ENCODE results near the gene SLC25A23. TPM values are rescaled to one million over a fixed set of nuclear protein-coding genes. Genes with fewer than 3 reads are reported as not detected.

SLC25A23 gene
- total and polyA plus RNA-seq, 9 of the 15 experiments (the other 6 are each of a cell fraction or from before 2014, with no cell fraction given) = 6.1 to 72.0 (median 26.6) TPM

DNA sequence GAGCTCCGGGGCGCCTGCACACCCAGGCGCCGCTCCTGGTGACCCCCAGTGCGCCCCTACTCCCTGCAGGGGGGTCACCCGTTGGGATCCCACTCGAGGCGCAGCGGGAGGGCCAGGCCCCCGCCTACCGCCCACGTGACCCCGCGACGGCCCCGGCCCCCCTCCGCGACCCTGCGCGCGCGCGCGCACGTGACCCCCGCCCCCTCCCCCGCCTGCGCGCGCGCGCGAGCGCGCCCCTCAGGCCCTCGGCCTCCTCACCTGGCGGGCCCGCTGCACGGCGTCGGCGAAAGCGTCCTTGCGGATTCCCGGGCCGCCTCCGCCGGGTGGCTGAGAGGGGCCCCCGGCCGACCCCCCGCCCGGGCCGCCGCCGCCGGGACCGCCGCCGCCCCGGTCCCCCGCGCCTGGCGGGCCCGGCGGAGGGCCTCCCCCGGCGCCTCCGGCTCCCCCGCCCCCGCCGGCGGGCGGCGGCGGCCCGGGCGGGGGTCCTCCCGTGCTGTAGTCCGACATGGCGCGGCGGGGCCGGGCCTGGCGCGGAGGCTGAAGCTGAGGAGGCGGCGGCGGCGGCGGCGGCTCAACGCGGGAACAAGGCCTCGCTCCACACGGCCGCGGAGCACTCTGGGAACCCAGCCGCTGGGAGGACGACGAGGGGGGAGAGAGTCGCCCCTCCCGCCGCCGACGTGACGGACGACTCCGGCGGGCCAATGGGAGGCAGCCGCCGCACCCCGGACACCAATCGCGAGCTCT lies 35.2 kb downstream of the SLC25A23 start, which contains the start of gene KHSRP (continued):
- TF ChIP-seq, protein P1, sequence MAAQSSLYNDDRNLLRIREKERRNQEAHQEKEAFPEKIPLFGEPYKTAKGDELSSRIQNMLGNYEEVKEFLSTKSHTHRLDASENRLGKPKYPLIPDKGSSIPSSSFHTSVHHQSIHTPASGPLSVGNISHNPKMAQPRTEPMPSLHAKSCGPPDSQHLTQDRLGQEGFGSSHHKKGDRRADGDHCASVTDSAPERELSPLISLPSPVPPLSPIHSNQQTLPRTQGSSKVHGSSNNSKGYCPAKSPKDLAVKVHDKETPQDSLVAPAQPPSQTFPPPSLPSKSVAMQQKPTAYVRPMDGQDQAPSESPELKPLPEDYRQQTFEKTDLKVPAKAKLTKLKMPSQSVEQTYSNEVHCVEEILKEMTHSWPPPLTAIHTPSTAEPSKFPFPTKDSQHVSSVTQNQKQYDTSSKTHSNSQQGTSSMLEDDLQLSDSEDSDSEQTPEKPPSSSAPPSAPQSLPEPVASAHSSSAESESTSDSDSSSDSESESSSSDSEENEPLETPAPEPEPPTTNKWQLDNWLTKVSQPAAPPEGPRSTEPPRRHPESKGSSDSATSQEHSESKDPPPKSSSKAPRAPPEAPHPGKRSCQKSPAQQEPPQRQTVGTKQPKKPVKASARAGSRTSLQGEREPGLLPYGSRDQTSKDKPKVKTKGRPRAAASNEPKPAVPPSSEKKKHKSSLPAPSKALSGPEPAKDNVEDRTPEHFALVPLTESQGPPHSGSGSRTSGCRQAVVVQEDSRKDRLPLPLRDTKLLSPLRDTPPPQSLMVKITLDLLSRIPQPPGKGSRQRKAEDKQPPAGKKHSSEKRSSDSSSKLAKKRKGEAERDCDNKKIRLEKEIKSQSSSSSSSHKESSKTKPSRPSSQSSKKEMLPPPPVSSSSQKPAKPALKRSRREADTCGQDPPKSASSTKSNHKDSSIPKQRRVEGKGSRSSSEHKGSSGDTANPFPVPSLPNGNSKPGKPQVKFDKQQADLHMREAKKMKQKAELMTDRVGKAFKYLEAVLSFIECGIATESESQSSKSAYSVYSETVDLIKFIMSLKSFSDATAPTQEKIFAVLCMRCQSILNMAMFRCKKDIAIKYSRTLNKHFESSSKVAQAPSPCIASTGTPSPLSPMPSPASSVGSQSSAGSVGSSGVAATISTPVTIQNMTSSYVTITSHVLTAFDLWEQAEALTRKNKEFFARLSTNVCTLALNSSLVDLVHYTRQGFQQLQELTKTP (IDR thresholded peaks at IDR 0.05; ENCODE audit: low read depth in 1 of 2, partially characterized antibody in 2 of 2) = no peak
- TF ChIP-seq KDM5B (IDR thresholded peaks at IDR 0.05; ENCODE audit: insufficient replicate concordance, low read depth, low read length) = peak; percentile 8
- TF ChIP-seq FOXJ2 (tag; IDR thresholded peaks at IDR 0.05) = no peak
- TF ChIP-seq CREB5 (CRISPR knock-in tag; IDR thresholded peaks at IDR 0.05) = no peak
- no peak for TF ChIP-seq CLOCK (CRISPR knock-in tag; IDR thresholded peaks at IDR 0.05; ENCODE audit: borderline replicate concordance)
- 0 out of 2 replicates have a peak, but pooled peaks have one; percentile 9 for TF ChIP-seq TFAP4 (CRISPR knock-in tag; IDR thresholded peaks at IDR 0.05; ENCODE audit: borderline replicate concordance)
- no peak for TF ChIP-seq BRD4 (IDR thresholded peaks at IDR 0.05)
- TF ChIP-seq, protein P2, sequence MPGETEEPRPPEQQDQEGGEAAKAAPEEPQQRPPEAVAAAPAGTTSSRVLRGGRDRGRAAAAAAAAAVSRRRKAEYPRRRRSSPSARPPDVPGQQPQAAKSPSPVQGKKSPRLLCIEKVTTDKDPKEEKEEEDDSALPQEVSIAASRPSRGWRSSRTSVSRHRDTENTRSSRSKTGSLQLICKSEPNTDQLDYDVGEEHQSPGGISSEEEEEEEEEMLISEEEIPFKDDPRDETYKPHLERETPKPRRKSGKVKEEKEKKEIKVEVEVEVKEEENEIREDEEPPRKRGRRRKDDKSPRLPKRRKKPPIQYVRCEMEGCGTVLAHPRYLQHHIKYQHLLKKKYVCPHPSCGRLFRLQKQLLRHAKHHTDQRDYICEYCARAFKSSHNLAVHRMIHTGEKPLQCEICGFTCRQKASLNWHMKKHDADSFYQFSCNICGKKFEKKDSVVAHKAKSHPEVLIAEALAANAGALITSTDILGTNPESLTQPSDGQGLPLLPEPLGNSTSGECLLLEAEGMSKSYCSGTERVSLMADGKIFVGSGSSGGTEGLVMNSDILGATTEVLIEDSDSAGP (CRISPR knock-in tag; IDR thresholded peaks at IDR 0.05) = no peak
- no peak for TF ChIP-seq ZNF707 (CRISPR knock-in tag; conservative IDR thresholded peaks at IDR 0.05)
- TF ChIP-seq, protein P3, sequence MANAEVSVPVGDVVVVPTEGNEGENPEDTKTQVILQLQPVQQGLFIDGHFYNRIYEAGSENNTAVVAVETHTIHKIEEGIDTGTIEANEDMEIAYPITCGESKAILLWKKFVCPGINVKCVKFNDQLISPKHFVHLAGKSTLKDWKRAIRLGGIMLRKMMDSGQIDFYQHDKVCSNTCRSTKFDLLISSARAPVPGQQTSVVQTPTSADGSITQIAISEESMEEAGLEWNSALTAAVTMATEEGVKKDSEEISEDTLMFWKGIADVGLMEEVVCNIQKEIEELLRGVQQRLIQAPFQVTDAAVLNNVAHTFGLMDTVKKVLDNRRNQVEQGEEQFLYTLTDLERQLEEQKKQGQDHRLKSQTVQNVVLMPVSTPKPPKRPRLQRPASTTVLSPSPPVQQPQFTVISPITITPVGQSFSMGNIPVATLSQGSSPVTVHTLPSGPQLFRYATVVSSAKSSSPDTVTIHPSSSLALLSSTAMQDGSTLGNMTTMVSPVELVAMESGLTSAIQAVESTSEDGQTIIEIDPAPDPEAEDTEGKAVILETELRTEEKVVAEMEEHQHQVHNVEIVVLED (CRISPR knock-in tag; IDR thresholded peaks at IDR 0.05) = peak; percentile 79

Measured in K562 (cell line).